Gastrocnemius medialis (tissue), 4 donors: Measurements from ENCODE around the gene C2CD4B. TPM values are rescaled to one million over a fixed set of nuclear protein-coding genes. Genes with fewer than 3 reads are reported as not detected.

Experiments used
- ATAC-seq, 2 donors: fragments of 150-250 bp; one replicate each; pipeline ENCODE4 v1.9.1; 2016
- DNase-seq, 2 donors: peaks; one replicate each; pipeline ENCODE4 v3.0.0-alpha.2; 2019
- H3K27ac ChIP-seq, 4 donors: fragments of 200-600 bp; sonication (generic); 1 replicate in 1 of 4; 2 replicates in 3 of 4; pipeline ENCODE4 v1.5.1; 2016 to 2018; ENCODE audit warnings: mild to moderate bottlenecking in 2 of 4, moderate library complexity in 1 of 4
- H3K27me3 ChIP-seq, 3 donors: fragments of 200-600 bp; sonication (generic) in 2 of 3; 1 replicate in 1 of 3; 2 replicates in 2 of 3; pipeline versions ENCODE4 v1.5.1 to v1.6.0; 2016 to 2019; ENCODE audit warnings: mild to moderate bottlenecking in 1 of 3, moderate library complexity in 1 of 3
- H3K36me3 ChIP-seq, 2 donors: fragments of 200-600 bp; sonication (generic) in 1 of 2; one replicate each; pipeline ENCODE4 v1.5.1; 2017 to 2018
- H3K4me1 ChIP-seq, 2 donors: fragments of 200-600 bp; sonication (generic) in 1 of 2; one replicate each; pipeline ENCODE4 v1.5.1; 2016 to 2017; ENCODE audit warnings: mild to moderate bottlenecking in 2 of 2
- H3K4me3 ChIP-seq, 4 donors: fragments of 200-600 bp; sonication (generic) in 3 of 4; 1 replicate in 1 of 4; 2 replicates in 3 of 4; pipeline ENCODE4 v1.5.1; 2016 to 2019; ENCODE audit warnings: mild to moderate bottlenecking in 2 of 4
- H3K9me3 ChIP-seq, 3 donors: fragments of 200-600 bp; sonication (generic) in 2 of 3; 1 replicate in 1 of 3; 2 replicates in 2 of 3; pipeline ENCODE4 v1.5.1; 2016 to 2019
- POLR2A ChIP-seq, 2 donors: fragments of 450-650 bp; IDR thresholded peaks; one replicate each; pipeline ENCODE4 v1.6.1; 2017; ENCODE audit warnings: antibody characterized with exemption in 2 of 2, mild to moderate bottlenecking in 2 of 2, moderate library complexity in 2 of 2
- in situ Hi-C, 4 donors: fragments of 200-750 bp; cut with MboI; loops; one replicate each; pipeline versions ENCODE4 v1.15.0 to v1.8.0; 2017; ENCODE audit warnings: low sequenced_read_pairs in 4 of 4
- intact Hi-C: fragments of 100-400 bp; cut with DNase I; formaldehyde crosslinking; loops from one replicate; pipeline ENCODE4 v1.15.1; 2023; ENCODE audit warnings: low total_unique reads
- total RNA-seq, 4 donors: library from RNA; depleted of rRNA; stranded (reverse); fragments of >200 nt; gene quantifications; one replicate each; pipeline versions ENCODE4 v1.1.0 to v1.2.3, GENCODE V29; 2016
- TF ChIP-seq, protein P1 (sequence below), 5 experiments: fragments of 450-650 bp in 3 of 5; fragments of 200-600 bp in 2 of 5; sonication (generic) in 2 of 5; IDR thresholded peaks in 4 of 5; conservative IDR thresholded peaks in 1 of 5; 1 replicate in 4 of 5; 2 replicates in 1 of 5; pipeline ENCODE4 v1.5.1; 2016 to 2019; ENCODE audit warnings: antibody characterized with exemption in 5 of 5, mild to moderate bottlenecking in 3 of 5, moderate library complexity in 3 of 5

C2CD4B gene
- total RNA-seq, 4 donors from 2014 or later, result 1.5 to 3.2 (median 2.2) TPM

DNA sequence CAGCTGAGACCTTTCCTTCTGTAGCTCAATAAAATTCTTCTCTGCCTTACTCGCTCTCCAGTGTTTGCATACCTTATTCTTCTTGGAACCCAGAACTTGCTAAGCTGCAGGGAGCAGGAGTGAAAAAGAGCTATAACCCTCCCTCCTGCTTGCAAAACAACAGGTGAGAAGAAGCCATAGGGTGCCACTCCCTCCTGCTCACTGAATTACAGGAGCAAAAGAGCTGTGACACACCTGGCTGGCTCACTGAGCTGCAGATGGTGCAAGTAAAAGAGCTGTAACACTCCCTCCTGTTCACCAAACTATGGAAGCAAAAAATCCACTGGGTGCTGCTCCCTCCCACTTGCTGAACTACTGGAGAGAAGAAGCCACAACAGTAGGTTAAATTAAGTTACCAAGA, 44.2 kb upstream of the C2CD4B start:
- no peak overlapping the region for H3K4me3 ChIP-seq
- H3K36me3 ChIP-seq, result no peaks in the 10 kb centered on the region
- intact Hi-C loops (no loop called here), in situ Hi-C loops (no loop called here)
- H3K27me3 ChIP-seq, result peaks cover 0 to 6% (median 0%) of the 10 kb centered on the region in 3 donors
- no peak for TF ChIP-seq POLR2A (IDR thresholded peaks at IDR 0.05)
- TF ChIP-seq, protein P1, sequence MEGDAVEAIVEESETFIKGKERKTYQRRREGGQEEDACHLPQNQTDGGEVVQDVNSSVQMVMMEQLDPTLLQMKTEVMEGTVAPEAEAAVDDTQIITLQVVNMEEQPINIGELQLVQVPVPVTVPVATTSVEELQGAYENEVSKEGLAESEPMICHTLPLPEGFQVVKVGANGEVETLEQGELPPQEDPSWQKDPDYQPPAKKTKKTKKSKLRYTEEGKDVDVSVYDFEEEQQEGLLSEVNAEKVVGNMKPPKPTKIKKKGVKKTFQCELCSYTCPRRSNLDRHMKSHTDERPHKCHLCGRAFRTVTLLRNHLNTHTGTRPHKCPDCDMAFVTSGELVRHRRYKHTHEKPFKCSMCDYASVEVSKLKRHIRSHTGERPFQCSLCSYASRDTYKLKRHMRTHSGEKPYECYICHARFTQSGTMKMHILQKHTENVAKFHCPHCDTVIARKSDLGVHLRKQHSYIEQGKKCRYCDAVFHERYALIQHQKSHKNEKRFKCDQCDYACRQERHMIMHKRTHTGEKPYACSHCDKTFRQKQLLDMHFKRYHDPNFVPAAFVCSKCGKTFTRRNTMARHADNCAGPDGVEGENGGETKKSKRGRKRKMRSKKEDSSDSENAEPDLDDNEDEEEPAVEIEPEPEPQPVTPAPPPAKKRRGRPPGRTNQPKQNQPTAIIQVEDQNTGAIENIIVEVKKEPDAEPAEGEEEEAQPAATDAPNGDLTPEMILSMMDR (IDR thresholded peaks at IDR 0.05 in 4 of 5, conservative IDR thresholded peaks at IDR 0.05 in 1 of 5), result no peak
- DNase-seq (no peak), ATAC-seq (no peak)
- no peaks in the 10 kb centered on the region for H3K4me1 ChIP-seq
- H3K27ac ChIP-seq, result no peak overlapping the region
- no peaks in the 10 kb centered on the region for H3K9me3 ChIP-seq

DNA sequence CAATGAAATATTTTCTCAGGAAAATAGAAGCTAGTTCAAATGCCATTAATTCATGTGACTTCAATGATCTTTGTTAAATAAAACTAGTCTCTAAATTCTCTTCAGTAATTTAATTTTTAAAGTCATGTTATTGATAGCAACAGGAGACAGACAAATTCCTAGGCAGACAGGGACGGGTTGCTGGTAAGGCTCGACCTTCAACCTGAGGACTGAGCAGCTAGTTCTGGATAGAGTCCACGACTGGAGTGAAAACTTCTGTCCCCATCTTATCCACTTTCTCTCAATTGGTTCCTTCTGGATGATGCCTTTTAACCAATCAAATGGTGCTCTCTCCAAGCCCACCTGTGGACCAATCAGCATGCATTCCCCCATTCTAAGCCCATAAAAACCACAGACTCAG, 43.8 kb upstream of the C2CD4B start:
- no peak for ATAC-seq
- H3K9me3 ChIP-seq, result no peaks in the 10 kb centered on the region
- in situ Hi-C loops (no loop called here), intact Hi-C loops (no loop called here)
- H3K27me3 ChIP-seq, result peaks cover 0 to 6% (median 0%) of the 10 kb centered on the region in 3 donors
- H3K4me1 ChIP-seq, result no peaks in the 10 kb centered on the region
- TF ChIP-seq, protein P1 (IDR thresholded peaks at IDR 0.05 in 4 of 5, conservative IDR thresholded peaks at IDR 0.05 in 1 of 5), result no peak
- TF ChIP-seq POLR2A (IDR thresholded peaks at IDR 0.05), result no peak
- no peak overlapping the region for H3K27ac ChIP-seq
- DNase-seq, result no peak
- no peak overlapping the region for H3K4me3 ChIP-seq
- no peaks in the 10 kb centered on the region for H3K36me3 ChIP-seq

DNA sequence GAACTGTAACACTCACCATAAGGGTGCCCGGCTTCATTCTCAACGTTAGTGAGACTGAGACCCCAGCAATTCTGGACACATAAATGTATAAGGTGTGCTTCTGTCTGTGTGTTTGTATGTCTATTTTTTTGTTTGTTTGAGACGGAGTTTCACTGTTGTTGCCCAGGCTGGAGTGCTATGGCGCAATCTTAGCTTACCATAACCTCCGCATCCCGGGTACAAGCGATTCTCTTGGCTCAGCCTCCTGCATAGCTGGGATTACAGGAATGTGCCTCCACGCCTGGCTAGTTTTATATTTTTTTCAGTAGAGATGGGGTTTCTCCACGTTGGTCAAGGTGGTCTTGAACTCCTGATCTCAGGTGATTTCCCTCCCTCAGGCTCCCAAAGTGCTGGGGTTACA, 43.3 kb upstream of the C2CD4B start:
- no peak for ATAC-seq
- H3K27ac ChIP-seq, result no peak overlapping the region
- no peaks in the 10 kb centered on the region for H3K9me3 ChIP-seq
- H3K4me1 ChIP-seq, result no peaks in the 10 kb centered on the region
- intact Hi-C loops (no loop called here), in situ Hi-C loops (no loop called here)
- H3K27me3 ChIP-seq, result peaks cover 0 to 6% (median 0%) of the 10 kb centered on the region in 3 donors
- H3K36me3 ChIP-seq, result no peaks in the 10 kb centered on the region
- no peak overlapping the region for H3K4me3 ChIP-seq
- TF ChIP-seq POLR2A (IDR thresholded peaks at IDR 0.05), result no peak
- TF ChIP-seq, protein P1 (IDR thresholded peaks at IDR 0.05 in 4 of 5, conservative IDR thresholded peaks at IDR 0.05 in 1 of 5), result no peak
- no peak for DNase-seq

DNA sequence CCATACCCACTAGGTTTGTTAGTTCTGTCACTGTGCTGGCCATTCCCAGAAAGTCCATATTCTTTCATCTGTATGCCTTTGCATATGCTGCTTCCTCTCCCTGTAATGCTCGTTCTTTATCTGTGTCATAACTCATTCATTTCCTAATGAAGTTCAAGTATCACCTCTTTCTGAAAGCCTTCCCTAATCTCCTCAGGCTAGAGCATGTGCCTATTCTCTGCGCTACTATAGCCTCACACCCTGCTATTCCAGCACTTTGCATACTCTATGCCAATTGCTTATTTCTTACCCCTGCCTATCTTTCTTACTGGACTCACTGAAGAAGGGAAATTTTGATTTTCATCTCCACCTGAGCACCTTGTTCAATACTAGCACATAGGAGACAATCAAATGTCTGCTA, 25.6 kb upstream of the C2CD4B start:
- ATAC-seq (no peak), DNase-seq (no peak)
- Histone ChIP-seq H3K4me1 (peaks cover 0 to 13% of the 10 kb centered on the region in 2 donors), H3K9me3 (no peaks in the 10 kb centered on the region), H3K36me3 (no peaks in the 10 kb centered on the region), H3K27ac (no peak overlapping the region), H3K4me3 (no peak overlapping the region), H3K27me3 (no peaks in the 10 kb centered on the region)
- TF ChIP-seq, protein P1 (IDR thresholded peaks at IDR 0.05 in 4 of 5, conservative IDR thresholded peaks at IDR 0.05 in 1 of 5), result no peak
- no peak for TF ChIP-seq POLR2A (IDR thresholded peaks at IDR 0.05)
- in situ Hi-C loops (no loop called here), intact Hi-C loops (no loop called here)

DNA sequence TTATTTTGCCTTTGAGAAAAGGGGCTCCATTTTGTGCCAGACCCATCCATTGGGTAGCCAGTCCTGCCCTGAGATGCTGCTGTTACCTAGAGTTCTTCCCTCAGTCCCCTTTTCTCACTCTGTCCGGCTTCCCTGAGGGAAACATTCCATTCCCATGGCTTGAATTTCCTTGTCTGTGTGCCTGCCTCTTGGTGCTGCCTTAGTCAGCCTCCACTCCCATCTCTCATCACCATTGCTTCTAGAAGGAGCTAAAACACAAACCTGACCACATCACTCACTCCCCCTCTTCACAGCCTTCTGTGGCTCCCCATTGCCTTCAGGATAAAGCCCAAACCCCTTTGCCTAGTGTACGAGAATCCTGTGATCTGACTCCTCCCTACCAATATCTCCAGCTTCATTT, 25.2 kb upstream of the C2CD4B start:
- Histone ChIP-seq H3K36me3 (no peaks in the 10 kb centered on the region), H3K9me3 (no peaks in the 10 kb centered on the region), H3K4me3 (no peak overlapping the region), H3K4me1 (peaks cover 0 to 13% of the 10 kb centered on the region in 2 donors), H3K27ac (no peak overlapping the region), H3K27me3 (no peaks in the 10 kb centered on the region)
- DNase-seq (no peak), ATAC-seq (no peak)
- intact Hi-C loops (no loop called here), in situ Hi-C loops (no loop called here)
- TF ChIP-seq, protein P1 (IDR thresholded peaks at IDR 0.05 in 4 of 5, conservative IDR thresholded peaks at IDR 0.05 in 1 of 5), result no peak
- TF ChIP-seq POLR2A (IDR thresholded peaks at IDR 0.05), result no peak
